Measurements from ENCODE around the gene GALNT9.
"Not testable (repeated sequence)": the region's sequence is repeated elsewhere in the genome, so short reads cannot be mapped to it uniquely, and the experiment has no call there.

The GALNT9 gene

GRCh38 chr12:132251310-132251709 lies 78.1 kb downstream of the GALNT9 start:
- no peak for DNase-seq (ENCODE audit: low read depth in 2 of 2)

- no peak for DNase-seq (ENCODE audit: low read depth in 2 of 2)
Observed at GRCh38 chr12:132250707-132251106, 78.7 kb downstream of the GALNT9 start.

GRCh38 chr12:132249689-132250478 lies 79.5 kb downstream of the GALNT9 start:
- no peak for DNase-seq (ENCODE audit: low read depth in 2 of 2)

GRCh38 chr12:132248453-132249167 lies 80.8 kb downstream of the GALNT9 start:
- no peak for DNase-seq (ENCODE audit: low read depth in 2 of 2)

GRCh38 chr12:132247718-132248452 lies 81.5 kb downstream of the GALNT9 start:
- DNase-seq (ENCODE audit: low read depth in 2 of 2): no peak

GRCh38 chr12:132246997-132247717 lies 82.2 kb downstream of the GALNT9 start:
- DNase-seq (ENCODE audit: low read depth in 2 of 2): no peak

DNA sequence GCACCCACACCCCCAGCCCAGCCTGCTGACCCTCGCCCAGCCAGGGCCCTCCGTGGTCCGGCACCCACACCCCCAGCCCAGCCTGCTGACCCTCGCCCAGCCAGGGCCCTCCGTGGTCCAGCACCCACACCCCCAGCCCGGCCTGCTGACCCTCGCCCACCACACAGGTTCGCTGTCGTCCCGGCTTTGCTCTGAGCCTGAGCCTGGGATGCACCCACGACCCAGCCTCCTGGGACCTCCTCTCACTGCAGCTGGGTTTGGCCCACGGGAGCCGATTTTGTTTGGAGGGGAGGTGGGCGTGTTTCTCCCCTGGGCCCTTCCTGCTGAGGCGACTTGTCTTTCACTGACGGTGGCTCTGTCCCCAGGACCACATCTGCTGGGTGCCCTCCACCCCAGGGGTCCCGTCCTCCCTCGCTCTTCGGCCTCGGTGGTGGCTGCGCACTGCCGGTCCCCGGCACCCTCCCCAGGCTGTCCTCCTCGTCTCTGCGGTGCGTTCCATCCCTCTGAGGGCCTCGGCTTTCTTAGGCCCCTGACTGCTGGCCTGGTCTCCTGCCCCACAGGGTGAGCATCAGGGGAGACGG lies 83.8 kb downstream of the GALNT9 start:
- DNase-seq (ENCODE audit: low read depth in 2 of 2): no peak

DNA sequence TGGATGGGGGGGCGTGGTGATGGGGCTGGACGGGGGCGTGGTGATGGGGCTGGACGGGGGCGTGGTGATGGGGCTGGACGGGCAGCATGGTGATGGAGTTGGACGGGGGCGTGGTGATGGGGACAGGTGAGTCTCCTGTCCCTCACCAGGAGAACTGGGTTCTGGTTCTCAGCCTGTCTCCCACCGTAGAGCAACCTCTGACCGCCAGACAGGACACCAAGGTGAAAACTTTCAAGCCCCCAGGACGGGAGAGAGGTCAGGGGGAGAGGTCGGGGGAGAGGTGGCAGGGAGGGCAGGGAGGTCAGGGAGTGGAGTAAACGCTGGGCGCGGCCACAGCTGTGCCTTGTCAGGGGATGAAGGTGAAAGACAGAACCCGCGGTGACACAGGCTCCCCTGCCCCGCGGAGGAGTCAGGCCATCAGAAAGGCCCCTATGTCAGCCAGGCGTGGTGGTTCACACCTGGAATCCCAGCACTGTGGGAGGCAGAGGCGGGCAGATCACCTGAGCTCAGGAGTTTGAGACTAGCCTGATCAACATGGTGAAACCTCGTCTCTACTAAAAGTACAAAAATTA lies 84.6 kb downstream of the GALNT9 start:
- no peak for DNase-seq (ENCODE audit: low read depth in 2 of 2)

- no peak for DNase-seq (ENCODE audit: low read depth in 2 of 2)
Observed at GRCh38 chr12:132243596-132244310, 85.6 kb downstream of the GALNT9 start.

DNA sequence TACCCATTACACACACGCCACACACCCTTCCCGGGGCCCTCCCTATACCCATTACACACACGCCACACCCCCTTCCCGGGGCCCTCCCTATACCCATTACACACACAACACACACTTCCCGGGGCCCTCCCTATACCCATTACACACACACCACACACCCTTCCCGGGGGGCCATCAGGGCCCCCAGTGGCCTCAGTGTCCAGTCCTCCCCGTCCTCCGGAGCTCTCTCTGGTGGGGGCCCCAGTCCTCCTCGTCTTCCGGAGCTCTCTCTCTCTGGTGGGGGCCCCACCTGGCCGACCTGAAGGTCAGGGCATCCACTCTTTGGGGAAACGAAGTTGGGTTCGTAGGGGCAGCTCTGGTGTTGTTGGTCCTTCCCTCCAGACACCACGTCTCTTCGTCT lies 86.2 kb downstream of the GALNT9 start:
- DNase-seq (ENCODE audit: low read depth in 2 of 2): not testable (repeated sequence)

DNA sequence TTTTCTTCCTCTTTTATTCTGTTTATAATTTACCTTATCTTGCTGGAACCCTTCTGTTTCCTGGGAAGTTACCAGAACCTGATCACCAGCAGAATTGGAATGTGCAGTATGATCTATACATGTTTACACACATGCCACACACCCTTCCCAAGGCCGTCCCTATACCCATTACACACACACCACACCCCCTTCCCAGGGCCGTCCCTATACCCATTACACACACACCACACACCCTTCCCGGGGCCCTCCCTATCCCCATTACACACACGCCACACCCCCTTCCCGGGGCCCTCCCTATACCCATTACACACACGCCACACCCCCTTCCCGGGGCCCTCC lies 88.8 kb downstream of the GALNT9 start:
- not testable (repeated sequence) for DNase-seq (ENCODE audit: low read depth in 2 of 2)

GRCh38 chr12:132239796-132240668 lies 89.4 kb downstream of the GALNT9 start:
- DNase-seq (ENCODE audit: low read depth in 2 of 2): no peak

DNA sequence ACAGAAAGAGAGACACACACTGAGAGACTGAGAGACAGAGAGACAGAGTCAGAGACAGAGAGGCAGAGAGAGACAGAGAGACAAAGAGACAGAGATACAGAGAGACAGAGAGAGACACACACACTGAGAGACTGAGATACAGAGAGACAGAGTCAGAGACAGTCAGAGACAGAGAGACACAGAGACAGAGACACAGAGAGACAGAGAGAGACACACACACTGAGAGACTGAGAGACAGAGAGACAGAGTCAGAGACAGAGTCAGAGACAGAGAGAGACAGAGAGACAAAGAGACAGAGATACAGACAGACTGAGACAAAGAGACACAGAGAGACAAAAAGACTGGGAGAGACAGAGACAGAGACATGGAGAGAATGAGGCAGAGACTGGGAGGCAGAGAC lies 90.0 kb downstream of the GALNT9 start:
- no peak for DNase-seq (ENCODE audit: low read depth in 2 of 2)

- DNase-seq (ENCODE audit: low read depth in 2 of 2): no peak
Observed at GRCh38 chr12:132238884-132239283, 90.5 kb downstream of the GALNT9 start.

DNA sequence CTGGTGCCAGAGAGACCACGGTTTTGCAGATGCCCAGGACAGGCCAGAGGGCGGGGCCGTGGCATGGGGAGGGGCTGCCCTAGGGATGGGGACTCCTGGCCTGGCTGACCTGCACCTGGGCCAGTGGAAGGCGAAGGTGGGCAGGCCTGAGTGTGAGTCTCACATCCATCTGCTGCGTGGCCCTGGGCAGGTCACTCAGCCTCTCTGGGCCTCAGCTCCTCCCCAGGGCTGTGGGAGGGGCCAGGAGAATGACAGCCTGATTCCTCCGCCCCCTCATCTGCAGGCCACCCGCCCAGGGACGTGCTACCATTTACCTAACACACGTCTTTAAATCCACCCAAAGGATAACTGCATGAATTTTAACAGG lies 90.9 kb downstream of the GALNT9 start:
- DNase-seq (ENCODE audit: low read depth in 2 of 2): no peak

DNA sequence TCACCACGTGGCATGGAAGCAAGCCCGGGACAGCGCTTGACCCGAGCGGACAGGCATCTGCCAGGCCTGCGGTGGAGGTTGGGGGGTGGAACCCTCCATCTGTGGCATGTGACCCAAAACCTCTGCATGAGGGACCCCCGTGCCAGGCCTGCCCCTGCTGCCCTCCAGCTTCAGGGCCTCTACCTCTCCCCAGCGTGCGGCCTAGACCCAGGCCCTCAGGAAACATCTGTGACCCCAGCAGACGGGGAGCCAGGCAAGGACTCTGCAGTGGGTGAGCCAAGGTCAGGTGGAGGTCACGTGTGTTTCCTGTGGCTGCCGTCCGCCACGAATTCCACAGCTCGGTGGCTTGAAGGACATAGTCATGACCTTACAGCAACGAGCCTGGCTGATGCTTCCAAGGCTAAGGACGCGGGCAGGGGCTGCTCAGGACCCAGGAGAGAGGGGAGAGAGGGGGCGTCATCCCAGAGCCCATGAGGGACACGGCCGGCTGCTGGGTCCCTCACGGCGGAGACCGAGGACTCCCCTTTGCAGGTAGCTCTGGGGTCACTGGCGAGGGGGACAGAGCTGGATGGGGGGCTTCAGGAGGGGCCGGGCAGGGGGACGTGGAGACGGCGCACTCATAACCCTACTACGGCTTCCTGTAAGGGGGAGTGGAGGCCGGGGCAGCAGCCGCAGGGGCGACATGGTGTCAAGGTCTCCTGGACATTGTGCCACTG lies 91.5 kb downstream of the GALNT9 start:
- no peak for DNase-seq (ENCODE audit: low read depth in 2 of 2)

DNA sequence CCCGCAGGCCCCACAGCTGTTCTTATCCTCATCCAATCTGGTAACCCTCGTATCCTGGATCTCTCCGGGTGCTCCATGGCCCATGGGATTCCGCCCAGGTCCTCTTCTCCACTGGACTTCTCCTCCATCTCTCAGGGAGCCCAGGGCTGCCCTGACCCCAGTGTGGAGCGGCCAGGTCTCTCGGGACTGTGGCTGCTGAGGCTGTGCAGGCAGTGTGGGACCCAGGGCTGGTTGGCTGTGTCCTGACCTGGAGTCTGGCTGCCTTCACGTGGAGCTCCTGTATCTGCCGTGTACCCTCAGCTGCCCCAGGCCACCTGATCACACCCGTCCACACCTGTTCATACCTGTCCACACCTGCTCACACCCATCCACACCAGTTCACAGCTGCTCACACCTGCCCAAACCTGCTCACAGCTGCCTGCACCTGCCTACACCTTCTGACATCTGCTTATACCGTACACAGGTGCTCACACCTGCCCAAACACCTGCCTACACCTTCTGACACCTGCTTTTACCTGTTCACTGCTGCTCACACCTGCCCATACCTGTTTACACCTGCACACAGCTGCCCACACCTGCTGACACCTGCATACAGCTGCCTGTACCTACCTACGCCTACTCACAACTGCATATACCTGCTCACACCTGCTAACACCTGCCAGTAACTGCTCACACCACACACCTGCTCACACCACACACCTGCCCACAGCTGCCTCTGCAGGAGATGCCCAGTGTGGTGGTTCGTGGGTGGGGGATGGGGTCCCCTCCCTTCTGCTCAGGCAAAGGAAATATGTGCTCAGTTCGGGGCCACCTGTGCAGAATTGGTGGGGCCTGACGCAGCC lies 92.2 kb downstream of the GALNT9 start:
- DNase-seq (ENCODE audit: low read depth in 2 of 2): no peak
